Measurements from ENCODE around the gene CDH13.

GRCh38 chr16:83515395-83515794, 888.6 kb downstream of the CDH13 start:
- TF ChIP-seq CTCF (IDR thresholded peaks at IDR 0.05; ENCODE audit: extremely low read depth in 1 of 2, insufficient read depth in 1 of 2, low read depth in 1 of 2, low read length in 2 of 2) (no peak), POLR2A (IDR thresholded peaks at IDR 0.05; ENCODE audit: low read depth, low read length) (no peak), POLR2AphosphoS5 (IDR thresholded peaks at IDR 0.05; ENCODE audit: insufficient read depth, low read depth, low read length) (no peak), MAX (IDR thresholded peaks at IDR 0.05; ENCODE audit: insufficient read depth, insufficient read length) (no peak), EZH2 (IDR thresholded peaks at IDR 0.05; ENCODE audit: borderline replicate concordance, low read depth, low read length, severe bottlenecking) (no peak), MYC (IDR thresholded peaks at IDR 0.05; ENCODE audit: low read depth, low read length) (no peak), JUN (IDR thresholded peaks at IDR 0.05; ENCODE audit: borderline replicate concordance, insufficient read depth, insufficient read length, low read depth) (no peak), GATA2 (IDR thresholded peaks at IDR 0.05; ENCODE audit: insufficient read depth, insufficient read length, low read depth, low read length) (no peak), FOS (IDR thresholded peaks at IDR 0.05; ENCODE audit: borderline replicate concordance, insufficient read depth, low read length) (no peak)

All from endothelial cell of umbilical vein (primary cell).